MCF 10A (cell line): ENCODE results near the gene NRGN. TPM values are rescaled to one million over a fixed set of nuclear protein-coding genes. Genes with fewer than 3 reads are reported as not detected.

Experiments used
- BruUV-seq: library from RNA; stranded (reverse); fragments of 400-500 nt; replicated peaks from 2 replicates; lab custom pipeline; 2021; lab: Mats Ljungman, UMichigan
- CTCF ChIA-PET: fragments of 300-600 bp; sonication (Branson Sonifier 250); formaldehyde crosslinking; extraction: SDS; loops from one replicate; lab custom pipeline; 2021; ENCODE audit warnings: antibody characterized with exemption, inconsistent platforms; lab: Yijun Ruan, JAX
- POLR2A ChIA-PET: fragments of 300-600, 350-650 bp; sonication (Branson Sonifier 250); formaldehyde crosslinking; extraction: SDS; loops from one replicate; lab custom pipeline; 2020; ENCODE audit warnings: antibody characterized with exemption, inconsistent platforms; lab: Yijun Ruan, JAX
- DNase-seq: peaks from one replicate; pipeline ENCODE4 v3.0.0-alpha.2; 2018; ENCODE audit not compliant: unreplicated experiment
- H3K27ac Mint-ChIP-seq: one replicate; pipeline ENCODE4 v1.8.0; 2022; ENCODE audit warnings: mild to moderate bottlenecking, low read depth, mixed read lengths; ENCODE audit not compliant: unreplicated experiment
- H3K27me3 Mint-ChIP-seq: one replicate; pipeline ENCODE4 v1.8.0; 2022; ENCODE audit warnings: mixed read lengths; ENCODE audit not compliant: insufficient read depth, unreplicated experiment
- H3K36me3 Mint-ChIP-seq: one replicate; pipeline ENCODE4 v1.8.0; 2022; ENCODE audit warnings: mild to moderate bottlenecking, moderate library complexity, mixed read lengths; ENCODE audit not compliant: insufficient read depth, unreplicated experiment
- H3K4me1 Mint-ChIP-seq: one replicate; pipeline ENCODE4 v1.8.0; 2022; ENCODE audit warnings: mixed read lengths; ENCODE audit not compliant: insufficient read depth, unreplicated experiment
- H3K4me3 Mint-ChIP-seq: one replicate; pipeline ENCODE4 v1.8.0; 2022; ENCODE audit warnings: mild to moderate bottlenecking, moderate library complexity, mixed read lengths; ENCODE audit not compliant: unreplicated experiment
- H3K9me3 Mint-ChIP-seq: one replicate; pipeline ENCODE4 v1.8.0; 2022; ENCODE audit warnings: mixed read lengths; ENCODE audit not compliant: unreplicated experiment
- CTCF ChIP-seq: fragments of 200-600 bp; IDR thresholded peaks from one replicate; pipeline ENCODE4 v1.8.0; 2022; ENCODE audit warnings: antibody characterized with exemption, mild to moderate bottlenecking; ENCODE audit not compliant: unreplicated experiment
- intact Hi-C: fragments of 100-400 bp; cut with micrococcal nuclease; formaldehyde crosslinking; loops from 2 replicates; pipeline ENCODE4 v1.14.1; 2022
- total RNA-seq: library from RNA; stranded (reverse); gene quantifications from 2 replicates; pipeline ENCODE4 v1.2.3, GENCODE V29; 2022

The NRGN gene
- total RNA-seq, 1 experiment from 2014 or later, result 1.4 TPM

DNA sequence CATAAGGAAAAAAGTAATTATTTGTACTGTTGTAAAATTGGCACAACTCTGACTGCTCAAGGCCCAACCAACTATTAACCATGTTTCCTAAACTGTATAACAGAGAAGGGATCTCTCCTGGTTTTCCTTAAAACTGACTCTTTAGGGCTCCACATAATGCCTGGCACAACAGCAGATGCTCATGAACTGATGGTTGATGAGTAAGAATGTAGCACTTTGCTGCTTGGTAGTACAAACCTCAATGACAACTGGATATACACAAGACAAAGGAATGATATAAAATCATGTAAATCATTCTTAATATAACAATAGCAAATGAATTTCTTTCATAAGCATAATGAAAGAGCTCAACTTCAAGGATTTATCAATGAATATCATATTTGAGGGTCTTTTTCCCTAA, 48.8 kb downstream of the NRGN start:
- Mint-ChIP-seq H3K27me3 (no peaks in the 10 kb centered on the region), H3K36me3 (no peaks in the 10 kb centered on the region), H3K4me1 (peaks cover 16% of the 10 kb centered on the region), H3K27ac (no peak overlapping the region), H3K4me3 (no peak overlapping the region), H3K9me3 (no peaks in the 10 kb centered on the region)
- intact Hi-C loops, result no loop called here
- POLR2A ChIA-PET, result interaction anchor here (0.6 to 1.5 kb wide), 3 partner anchors 10 to 17 kb away, joined by 3 to 9 read pairs (median 6); no protein-coding TSS in a partner anchor
- CTCF ChIA-PET, result interaction anchor here (0.6 to 1.1 kb wide), 2 partner anchors 25 to 120 kb away, joined by 3 to 5 read pairs; no protein-coding TSS in a partner anchor
- DNase-seq, result no peak
- no TSS peak for BruUV-seq
- no peak for TF ChIP-seq CTCF

- TF ChIP-seq CTCF, result no peak
Measured at GRCh38 chr11:124791626-124792341, 52.0 kb downstream of the NRGN start.

DNA sequence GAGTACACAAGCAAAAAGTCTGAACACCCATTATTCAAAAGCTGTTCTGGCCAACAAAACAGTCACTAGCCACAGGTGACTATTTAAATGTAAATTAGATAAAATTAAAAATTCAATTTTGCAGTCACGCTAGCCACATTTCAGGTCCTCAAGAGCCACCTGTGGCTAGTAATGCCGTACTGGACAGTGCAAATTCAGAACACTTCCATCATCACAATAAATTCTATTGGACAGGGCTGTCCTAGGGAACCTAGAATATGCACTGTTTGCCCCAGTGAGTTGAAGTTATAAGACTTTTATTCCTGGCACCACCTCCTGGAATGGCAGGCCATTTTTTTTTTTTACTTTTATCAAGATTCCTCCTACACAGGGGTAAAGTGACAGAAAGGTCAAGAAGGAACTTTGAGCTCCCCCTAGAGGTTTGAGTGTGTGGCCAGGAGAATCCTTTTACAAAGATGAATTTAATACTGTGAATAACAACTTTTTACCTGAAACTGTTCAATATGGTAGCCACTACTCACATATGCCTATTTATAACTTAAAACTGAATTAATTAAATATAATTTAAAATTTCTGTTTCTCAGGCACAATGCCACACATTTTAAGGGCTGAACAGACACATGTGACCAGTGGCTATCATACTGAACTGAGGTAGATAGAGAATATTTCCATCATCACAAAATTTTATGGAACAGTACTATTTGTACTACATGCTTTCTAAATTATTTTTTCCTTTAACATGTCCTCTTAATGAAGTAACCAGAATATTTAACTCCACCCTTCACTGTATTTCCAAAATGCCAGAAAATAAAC, 53.9 kb downstream of the NRGN start:
- H3K4me1 Mint-ChIP-seq, result peaks cover 25% of the 10 kb centered on the region

More at GRCh38 chr11:124791626-124792341, 52.0 kb downstream of the NRGN start:
- Mint-ChIP-seq H3K4me3 (no peak overlapping the region), H3K36me3 (no peaks in the 10 kb centered on the region), H3K4me1 (peaks cover 16% of the 10 kb centered on the region), H3K27me3 (no peaks in the 10 kb centered on the region), H3K27ac (no peak overlapping the region), H3K9me3 (no peaks in the 10 kb centered on the region)
- BruUV-seq, result no TSS peak
- DNase-seq, result peak; percentile 41
- POLR2A ChIA-PET, result no interaction called here
- intact Hi-C loops, result loop anchor here (2.0 to 10.0 kb wide), 2 partner anchors 29 to 47 kb away; partner anchors contain the start of gene ESAM
- CTCF ChIA-PET, result interaction anchor here (0.6 to 16.8 kb wide), 12 partner anchors 10 to 1332 kb away, joined by 3 to 201 read pairs (median 5); no protein-coding TSS in a partner anchor

More for the DNA sequence above, 53.9 kb downstream of the NRGN start:
- BruUV-seq, result no TSS peak
- Mint-ChIP-seq H3K36me3 (no peaks in the 10 kb centered on the region), H3K27me3 (no peaks in the 10 kb centered on the region), H3K27ac (no peak overlapping the region), H3K9me3 (no peaks in the 10 kb centered on the region), H3K4me3 (no peak overlapping the region)
- intact Hi-C loops, result loop anchor here (1.0 to 10.0 kb wide), 3 partner anchors 31 to 124 kb away; partner anchors contain the start of gene ESAM
- POLR2A ChIA-PET, result interaction anchor here (0.7 to 1.5 kb wide), 7 partner anchors 20 to 131 kb away, joined by 3 to 7 read pairs (median 3); partner anchors contain the start of genes SIAE and SPA17
- TF ChIP-seq CTCF, result peak; percentile 60
- DNase-seq, result peak; percentile 73
- CTCF ChIA-PET, result interaction anchor here (0.6 to 16.8 kb wide), 36 partner anchors 8 to 843 kb away, joined by 3 to 201 read pairs (median 6); partner anchors contain the start of genes SIAE, SPA17 and TBRG1
